Brain microvascular endothelial cell (primary cell): ENCODE data around the gene RIPK3.

Source experiments
- DNase-seq: peaks from one replicate; pipeline ENCODE4 v3.0.0-alpha.2; 2020
- H3K27ac ChIP-seq: fragments of 250-450 bp; sonication (Bioruptor Pico); 2 replicates; pipeline ENCODE4 v1.5.1; 2020; ENCODE audit warnings: mild to moderate bottlenecking, moderate library complexity
- H3K27me3 ChIP-seq: fragments of 250-450 bp; sonication (Bioruptor Pico); replicated peaks from 2 replicates; pipeline ENCODE4 v1.5.1; 2020; ENCODE audit warnings: mild to moderate bottlenecking
- H3K36me3 ChIP-seq: fragments of 250-450 bp; sonication (Bioruptor Pico); replicated peaks from 2 replicates; pipeline ENCODE4 v1.5.1; 2020; ENCODE audit warnings: mild to moderate bottlenecking
- H3K4me3 ChIP-seq: 2 replicates; pipeline ENCODE4 v1.5.1; 2011; ENCODE audit warnings: low read depth, mild to moderate bottlenecking, control low read depth, low read length, moderate library complexity
- in situ Hi-C: cut with HindIII; loops from 2 replicates; pipeline ENCODE4 v1.10.0; 2017; ENCODE audit warnings: low sequenced_read_pairs, low pct_ligation_motif_present
- TF ChIP-seq, protein P1 (sequence below): IDR thresholded peaks from 2 replicates; pipeline ENCODE4 v1.5.1; 2011; ENCODE audit warnings: low read depth, mild to moderate bottlenecking, moderate library complexity, low read length, control low read depth, inconsistent platforms; ENCODE audit errors: missing control alignments

The RIPK3 gene

DNA sequence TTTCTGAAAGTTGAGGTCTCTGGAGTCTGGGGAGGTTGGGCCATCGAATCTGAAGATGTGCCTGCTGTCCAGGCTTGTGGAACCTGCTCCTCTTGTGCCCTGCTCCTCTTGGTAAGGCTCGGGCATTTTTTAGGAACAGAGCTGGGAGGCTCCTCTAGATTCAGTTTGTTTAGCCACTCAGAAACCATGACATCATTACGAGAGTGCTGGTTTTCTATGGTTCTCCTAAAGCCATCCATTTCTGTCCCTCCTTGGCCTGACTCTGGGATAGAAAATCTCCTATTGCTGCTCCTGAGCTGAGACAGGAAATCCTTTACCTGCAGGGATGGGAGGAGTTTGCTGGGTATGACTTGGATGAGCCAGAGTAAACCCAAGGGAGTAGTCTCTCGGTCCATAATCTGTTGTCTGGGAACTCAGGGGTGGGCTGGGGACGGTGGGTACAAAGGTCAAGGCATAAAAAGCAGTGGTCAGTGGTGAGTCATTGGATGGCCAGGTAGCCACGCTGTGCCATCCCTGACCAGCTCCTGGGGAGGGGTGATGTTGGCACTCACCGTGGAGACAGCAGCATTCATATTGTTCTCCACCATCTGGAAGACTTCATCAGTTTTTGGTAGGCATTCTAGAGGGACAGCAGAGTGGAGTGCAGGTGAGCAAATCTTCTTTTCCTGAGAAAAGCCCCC lies 2.5 kb downstream of the RIPK3 start:
- no peak overlapping the region for H3K4me3 ChIP-seq
- no peaks in the 10 kb centered on the region for H3K36me3 ChIP-seq
- TF ChIP-seq, protein P1, sequence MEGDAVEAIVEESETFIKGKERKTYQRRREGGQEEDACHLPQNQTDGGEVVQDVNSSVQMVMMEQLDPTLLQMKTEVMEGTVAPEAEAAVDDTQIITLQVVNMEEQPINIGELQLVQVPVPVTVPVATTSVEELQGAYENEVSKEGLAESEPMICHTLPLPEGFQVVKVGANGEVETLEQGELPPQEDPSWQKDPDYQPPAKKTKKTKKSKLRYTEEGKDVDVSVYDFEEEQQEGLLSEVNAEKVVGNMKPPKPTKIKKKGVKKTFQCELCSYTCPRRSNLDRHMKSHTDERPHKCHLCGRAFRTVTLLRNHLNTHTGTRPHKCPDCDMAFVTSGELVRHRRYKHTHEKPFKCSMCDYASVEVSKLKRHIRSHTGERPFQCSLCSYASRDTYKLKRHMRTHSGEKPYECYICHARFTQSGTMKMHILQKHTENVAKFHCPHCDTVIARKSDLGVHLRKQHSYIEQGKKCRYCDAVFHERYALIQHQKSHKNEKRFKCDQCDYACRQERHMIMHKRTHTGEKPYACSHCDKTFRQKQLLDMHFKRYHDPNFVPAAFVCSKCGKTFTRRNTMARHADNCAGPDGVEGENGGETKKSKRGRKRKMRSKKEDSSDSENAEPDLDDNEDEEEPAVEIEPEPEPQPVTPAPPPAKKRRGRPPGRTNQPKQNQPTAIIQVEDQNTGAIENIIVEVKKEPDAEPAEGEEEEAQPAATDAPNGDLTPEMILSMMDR: no peak
- H3K27me3 ChIP-seq: peaks cover 11% of the 10 kb centered on the region
- no peak overlapping the region for H3K27ac ChIP-seq
- DNase-seq: no peak
- in situ Hi-C loops: loop anchor here (10.0 kb wide), 1 partner anchor 98 kb away; no protein-coding TSS in a partner anchor

DNA sequence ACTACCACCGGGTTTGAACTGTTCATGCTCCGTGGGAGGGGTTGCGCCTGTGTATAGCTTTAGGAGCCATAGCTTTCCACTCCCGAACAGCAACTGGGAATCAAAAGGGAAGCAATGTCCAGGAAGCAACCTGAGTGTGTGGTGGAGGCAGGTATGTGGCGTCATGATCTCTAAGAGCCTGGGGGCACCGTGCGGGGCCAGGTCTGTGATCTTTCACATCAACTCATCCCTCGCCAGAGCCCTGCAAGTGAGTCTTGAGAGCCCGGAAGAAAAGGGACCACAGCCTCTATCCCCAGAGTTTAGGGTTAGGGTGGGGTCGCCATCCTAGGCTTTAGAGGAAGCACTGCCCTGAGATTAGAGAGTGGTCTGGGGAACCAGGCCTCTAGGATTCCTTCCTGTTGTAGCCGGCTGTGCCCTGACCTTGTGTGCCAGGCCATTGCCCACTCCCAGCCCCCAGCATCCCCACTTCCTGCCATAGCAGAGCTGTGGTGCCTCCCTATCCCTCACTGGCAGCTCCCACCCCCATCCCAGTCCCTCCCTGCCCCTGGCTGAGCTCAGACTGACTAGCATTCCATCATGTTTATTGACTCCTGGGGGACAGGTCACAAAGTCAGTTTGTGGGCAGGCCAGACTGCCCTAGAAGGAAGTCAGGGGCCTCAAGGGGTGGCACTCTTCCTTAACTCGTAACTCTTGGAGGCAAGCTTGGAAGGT lies 4.2 kb downstream of the RIPK3 start:
- Histone ChIP-seq H3K36me3 (no peaks in the 10 kb centered on the region), H3K27ac (no peak overlapping the region), H3K27me3 (peaks cover 11% of the 10 kb centered on the region), H3K4me3 (no peak overlapping the region)
- DNase-seq: no peak
- in situ Hi-C loops: loop anchor here (10.0 kb wide), 1 partner anchor 99 kb away; no protein-coding TSS in a partner anchor
- TF ChIP-seq, protein P1: no peak

DNA sequence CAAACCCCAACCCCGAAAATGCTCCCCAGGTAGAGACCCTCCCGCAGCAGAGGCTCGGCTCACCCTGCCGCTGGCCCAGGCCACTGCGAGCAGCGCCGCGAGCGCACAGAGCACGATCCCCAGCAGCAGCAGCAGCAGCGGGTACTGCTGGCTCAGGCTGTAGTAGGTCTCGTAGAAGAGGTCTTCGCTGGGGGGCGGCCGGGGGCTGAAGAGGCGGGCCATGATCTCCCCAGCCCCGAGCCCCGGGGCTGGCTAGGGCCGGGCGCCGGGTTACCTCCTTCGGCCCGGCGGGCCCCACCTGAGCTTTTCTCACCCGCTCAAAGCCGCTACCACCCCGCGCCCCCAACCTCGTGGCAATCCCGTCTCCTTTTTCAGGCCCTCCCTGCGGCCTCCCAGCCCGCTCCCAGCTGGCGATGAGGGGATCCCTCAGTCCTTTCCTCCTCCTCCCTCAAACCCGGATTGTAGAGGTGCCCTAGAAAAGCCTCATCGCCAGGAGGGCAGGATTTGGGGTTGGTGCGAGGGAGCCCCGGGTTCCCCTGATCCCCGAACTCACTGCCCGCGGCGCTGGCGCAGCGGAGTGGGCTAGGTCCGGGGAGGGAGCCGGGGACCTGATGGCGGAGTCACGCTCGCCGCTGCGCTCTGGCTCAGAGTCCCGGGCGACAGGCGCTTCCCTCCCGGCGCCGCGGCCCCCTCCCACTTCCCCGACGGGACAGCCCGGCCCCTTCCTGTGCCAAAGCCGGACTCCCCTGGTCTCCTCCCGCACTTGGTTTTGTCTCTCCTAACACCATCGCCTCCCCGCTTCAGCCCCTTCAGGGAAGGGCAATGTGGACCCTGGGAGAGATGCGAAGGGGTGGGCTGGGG lies 5.1 kb downstream of the RIPK3 start, which contains the start of gene ADCY4:
ADCY4 (minus strand) TSS at position 641 of the 861 bp plus-strand sequence; CDS start at position 222, 419 bp downstream.
- peaks cover 10% of the 10 kb centered on the region for H3K27me3 ChIP-seq
- in situ Hi-C loops: loop anchor here (10.0 kb wide), 1 partner anchor 100 kb away; no protein-coding TSS in a partner anchor
- TF ChIP-seq, protein P1: no peak
- H3K4me3 ChIP-seq: peak within 1 kb of the TSS; percentile 40
- no peaks in the 10 kb centered on the region for H3K36me3 ChIP-seq
- no peak within 1 kb of the TSS for H3K27ac ChIP-seq
- DNase-seq: no peak

DNA sequence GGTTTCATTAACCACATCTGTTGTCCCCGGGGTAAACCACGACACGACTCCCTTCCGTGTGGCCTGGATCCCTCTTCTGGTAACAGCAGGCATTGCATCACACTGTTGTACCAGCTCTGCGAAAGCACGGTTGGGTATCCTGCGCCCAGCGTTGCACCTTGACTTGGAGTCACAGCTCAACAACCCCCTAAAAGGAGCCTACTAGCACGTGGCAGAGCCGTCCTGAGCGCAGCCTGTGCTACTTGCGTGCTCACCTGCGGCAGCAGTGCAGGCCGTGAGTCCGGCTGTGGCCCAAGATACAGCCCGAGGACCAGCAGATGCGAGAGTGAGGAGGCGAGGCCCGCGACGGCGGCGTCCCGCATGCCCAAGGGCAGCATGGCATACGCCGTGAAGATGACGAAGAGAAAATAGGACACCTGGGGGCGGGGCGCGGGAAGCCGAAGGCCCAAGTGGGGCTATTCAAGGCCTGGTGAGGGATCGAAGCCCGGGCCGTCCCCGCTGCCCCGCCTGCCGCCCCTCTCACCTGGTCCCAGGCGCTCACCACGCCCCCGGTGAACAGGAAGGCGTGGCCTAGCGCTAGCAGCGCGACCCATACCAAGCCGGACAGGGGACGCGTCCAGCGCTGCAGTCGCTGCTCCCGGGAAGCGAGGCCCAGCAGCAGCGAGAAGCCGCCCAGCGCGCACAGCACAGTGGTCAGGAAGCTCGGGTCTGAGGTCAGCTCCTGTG lies 7.4 kb downstream of the RIPK3 start:
- TF ChIP-seq, protein P1: peak; percentile 84
- peak; percentile 42 for DNase-seq
- peak overlapping the region; percentile 32 for H3K4me3 ChIP-seq
- no peak overlapping the region for H3K27ac ChIP-seq
- no peaks in the 10 kb centered on the region for H3K36me3 ChIP-seq
- no peaks in the 10 kb centered on the region for H3K27me3 ChIP-seq
- in situ Hi-C loops: loop anchor here (10.0 kb wide), 1 partner anchor 102 kb away; no protein-coding TSS in a partner anchor

DNA sequence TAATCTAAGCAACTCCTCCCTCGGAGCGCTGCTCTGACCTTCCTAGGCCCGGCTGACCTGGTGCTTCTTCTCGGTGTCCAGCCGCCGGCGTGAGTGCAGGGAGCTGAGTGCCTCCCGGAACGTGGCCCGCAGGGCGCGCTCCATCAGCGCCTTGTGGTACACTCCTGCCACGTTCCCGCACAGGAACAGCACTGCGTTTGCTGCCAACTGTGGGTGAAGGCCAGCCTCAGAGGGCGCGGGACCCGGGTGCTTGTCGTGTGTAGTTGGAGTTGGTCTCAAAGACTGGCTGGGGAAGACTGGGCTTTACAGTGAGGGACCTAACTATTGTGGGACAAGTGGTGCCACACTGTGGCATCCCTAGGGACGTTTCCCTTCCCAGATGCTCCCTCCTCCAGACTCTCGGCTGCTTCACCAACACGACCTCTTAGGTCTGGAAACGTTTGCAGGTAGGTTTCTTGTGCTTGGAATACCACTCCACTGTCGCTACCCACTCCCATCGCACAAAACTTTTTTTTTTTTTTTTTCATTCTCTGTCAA lies 8.0 kb downstream of the RIPK3 start:
- in situ Hi-C loops: loop anchor here (10.0 kb wide), 1 partner anchor 103 kb away; no protein-coding TSS in a partner anchor
- Histone ChIP-seq H3K27me3 (no peaks in the 10 kb centered on the region), H3K27ac (no peak overlapping the region), H3K4me3 (no peak overlapping the region), H3K36me3 (no peaks in the 10 kb centered on the region)
- DNase-seq: no peak
- TF ChIP-seq, protein P1: no peak
